HepG2 (cell line): ENCODE measurements around the gene SMIM36. TPM values are rescaled to one million over a fixed set of nuclear protein-coding genes. Genes with fewer than 3 reads are reported as not detected.

ENCODE experiments used
- ADNP ChIP-seq: sonication (generic); formaldehyde crosslinking; IDR thresholded peaks from 2 replicates; pipeline ENCODE4 v1.4.0; 2020; ENCODE audit warnings: missing genetic modification reagents
- ATF7 ChIP-seq, 2 experiments: fragments of 450-650 bp in 1 of 2; sonication (generic) in 1 of 2; formaldehyde crosslinking in 1 of 2; IDR thresholded peaks; 2 replicates each; pipeline versions ENCODE4 v1.4.0 to v1.6.1; 2016 to 2020; ENCODE audit warnings: antibody characterized with exemption in 1 of 2, mild to moderate bottlenecking in 1 of 2, missing genetic modification reagents in 1 of 2
- CHCHD3 ChIP-seq: sonication (generic); formaldehyde crosslinking; IDR thresholded peaks from 2 replicates; pipeline ENCODE4 v1.8.0; 2022; ENCODE audit warnings: mild to moderate bottlenecking, missing genetic modification reagents, moderate library complexity
- GLI4 ChIP-seq: sonication (generic); formaldehyde crosslinking; IDR thresholded peaks from 2 replicates; pipeline ENCODE4 v1.5.1; 2020; ENCODE audit warnings: missing genetic modification reagents, mild to moderate bottlenecking, moderate library complexity, borderline replicate concordance
- HOXA3 ChIP-seq: sonication (generic); formaldehyde crosslinking; IDR thresholded peaks from 2 replicates; pipeline ENCODE4 v1.5.0; 2020; ENCODE audit warnings: missing genetic modification reagents
- RNF2 ChIP-seq: fragments of 450-650 bp; conservative IDR thresholded peaks from 2 replicates; pipeline ENCODE4 v1.6.1; 2016; ENCODE audit warnings: low read depth
- SPEN ChIP-seq: sonication (generic); formaldehyde crosslinking; IDR thresholded peaks from 2 replicates; pipeline ENCODE4 v1.5.1; 2020; ENCODE audit warnings: low read depth, mild to moderate bottlenecking, missing genetic modification reagents
- SRSF1 ChIP-seq: fragments of 200-400 bp; formaldehyde crosslinking; optimal IDR thresholded peaks from 2 replicates; pipeline ENCODE3; 2017; ENCODE audit warnings: mild to moderate bottlenecking, low read depth, low read length, moderate library complexity
- SSRP1 ChIP-seq: IDR thresholded peaks from 2 replicates; pipeline ENCODE4 v1.6.1; 2016; ENCODE audit warnings: control low read depth
- TOE1 ChIP-seq: sonication (generic); formaldehyde crosslinking; IDR thresholded peaks from 2 replicates; pipeline ENCODE4 v1.4.0; 2020; ENCODE audit warnings: mild to moderate bottlenecking, missing genetic modification reagents
- TP53 ChIP-seq: sonication (generic); formaldehyde crosslinking; conservative IDR thresholded peaks from 2 replicates; pipeline ENCODE4 v1.4.0; 2020; ENCODE audit warnings: missing genetic modification reagents
- XBP1 ChIP-seq: sonication (generic); formaldehyde crosslinking; IDR thresholded peaks from 2 replicates; pipeline ENCODE4 v1.5.0; 2020; ENCODE audit warnings: missing genetic modification reagents
- YY1 ChIP-seq: IDR thresholded peaks from 2 replicates; pipeline ENCODE4 v1.6.1; 2011; ENCODE audit warnings: low read length, low read depth, moderate library complexity, mild to moderate bottlenecking; ENCODE audit not compliant: insufficient read depth, insufficient replicate concordance
- ZBTB20 ChIP-seq: sonication (generic); formaldehyde crosslinking; IDR thresholded peaks from 2 replicates; pipeline ENCODE4 v1.8.1; 2023; ENCODE audit warnings: missing genetic modification reagents, low read depth, mild to moderate bottlenecking, borderline replicate concordance
- ZBTB38 ChIP-seq: sonication (generic); formaldehyde crosslinking; IDR thresholded peaks from 2 replicates; pipeline ENCODE4 v1.5.1; 2020; ENCODE audit warnings: mild to moderate bottlenecking, missing genetic modification reagents
- ZBTB7B ChIP-seq: sonication (generic); formaldehyde crosslinking; IDR thresholded peaks from 2 replicates; pipeline ENCODE4 v1.4.0; 2020; ENCODE audit warnings: missing genetic modification reagents
- ZFP36 ChIP-seq: fragments of 150-350 bp; IDR thresholded peaks from 2 replicates; pipeline ENCODE4 v1.6.1; 2018; ENCODE audit warnings: borderline replicate concordance, low read length, low read depth; ENCODE audit not compliant: partially characterized antibody
- ZNF430 ChIP-seq: sonication (generic); formaldehyde crosslinking; IDR thresholded peaks from 2 replicates; pipeline ENCODE4 v1.9.0; 2021; ENCODE audit warnings: mild to moderate bottlenecking, missing genetic modification reagents
- ZNF772 ChIP-seq: sonication (generic); formaldehyde crosslinking; IDR thresholded peaks from 2 replicates; pipeline ENCODE4 v1.5.0; 2020; ENCODE audit warnings: mild to moderate bottlenecking, missing genetic modification reagents
- polyA plus RNA-seq, 8 experiments: library from polyadenylated mRNA; depleted of rRNA in 3 of 8; stranded (reverse) in 7 of 8; unstranded in 1 of 8; fragments of >200 nt; fragmentation: Illumina TruSeq in 4 of 8; extraction: Trizol in 4 of 8; gene quantifications; 2 replicates each; pipeline versions ENCODE4 v1.2.1 to v1.2.3, GENCODE V29; 2011 to 2016; ENCODE audit warnings: low read depth in 4 of 8, missing spikeins in 1 of 8, mixed read lengths in 1 of 8; ENCODE audit not compliant: insufficient read depth in 1 of 8
- total RNA-seq, 5 experiments: library from RNA; depleted of rRNA; stranded (reverse); fragments of >200 nt; fragmentation: Illumina TruSeq; extraction: Trizol; gene quantifications; 2 replicates each; pipeline ENCODE4 v1.2.3, GENCODE V29; 2016; ENCODE audit warnings: low read depth in 1 of 5
- TF ChIP-seq, protein P1 (sequence below): sonication (generic); formaldehyde crosslinking; IDR thresholded peaks from 2 replicates; pipeline ENCODE4 v1.5.1; 2020; ENCODE audit warnings: missing genetic modification reagents, mild to moderate bottlenecking, borderline replicate concordance
- TF ChIP-seq, protein P2 (sequence below): sonication (generic); formaldehyde crosslinking; IDR thresholded peaks from 2 replicates; pipeline ENCODE4 v1.4.0; 2020; ENCODE audit warnings: low read depth, missing genetic modification reagents

The SMIM36 gene
- total and polyA plus RNA-seq, 2 of the 13 experiments (the other 11 are each of a cell fraction or from before 2014, with no cell fraction given) = not detected

DNA sequence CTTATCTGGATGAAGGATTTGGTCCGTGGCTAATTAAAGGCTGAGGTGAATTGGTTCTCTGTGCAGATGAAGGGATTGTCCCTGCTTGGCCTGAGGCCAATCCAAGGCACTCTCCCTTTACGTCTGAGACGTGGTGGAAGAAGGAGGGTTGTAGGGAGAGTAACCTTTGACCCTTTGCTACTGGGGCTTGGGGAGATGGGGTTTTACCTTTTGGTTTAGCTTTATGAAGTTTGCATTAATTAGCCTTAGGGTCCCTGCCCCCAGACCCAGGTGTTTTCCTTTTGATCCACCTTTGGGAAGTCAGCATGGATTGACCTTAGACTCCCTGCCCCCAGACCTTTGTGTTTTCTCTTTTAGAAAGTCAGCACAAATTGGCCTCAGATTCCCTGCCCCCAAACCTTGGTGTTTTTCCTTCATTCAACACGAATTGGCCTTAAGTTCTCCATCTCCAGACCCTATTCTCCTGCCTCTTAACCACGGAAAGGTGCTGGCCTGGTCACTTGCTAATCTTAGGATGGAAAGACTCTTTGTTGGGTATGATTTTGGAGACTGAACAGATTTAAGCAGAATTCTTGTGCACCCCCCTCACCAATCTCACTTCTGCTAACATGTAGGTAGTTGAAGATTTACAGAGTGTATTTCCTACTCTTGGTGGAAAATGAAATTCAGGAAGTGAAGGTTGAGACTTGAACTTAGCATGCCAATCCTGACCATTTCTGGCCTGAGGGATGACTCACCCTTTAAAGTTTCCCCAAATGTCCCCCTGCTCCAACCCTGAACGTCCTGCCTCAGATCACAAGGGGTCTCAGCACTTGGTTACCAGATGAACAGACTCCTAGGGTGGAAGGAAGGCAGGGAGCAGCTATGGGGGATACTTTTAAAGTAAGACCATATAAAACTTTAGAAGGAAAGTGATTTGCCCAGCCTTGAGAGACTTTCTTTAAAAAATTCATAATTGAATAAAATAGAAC lies 66.5 kb downstream of the SMIM36 start (continued):
- TF ChIP-seq, protein P1, sequence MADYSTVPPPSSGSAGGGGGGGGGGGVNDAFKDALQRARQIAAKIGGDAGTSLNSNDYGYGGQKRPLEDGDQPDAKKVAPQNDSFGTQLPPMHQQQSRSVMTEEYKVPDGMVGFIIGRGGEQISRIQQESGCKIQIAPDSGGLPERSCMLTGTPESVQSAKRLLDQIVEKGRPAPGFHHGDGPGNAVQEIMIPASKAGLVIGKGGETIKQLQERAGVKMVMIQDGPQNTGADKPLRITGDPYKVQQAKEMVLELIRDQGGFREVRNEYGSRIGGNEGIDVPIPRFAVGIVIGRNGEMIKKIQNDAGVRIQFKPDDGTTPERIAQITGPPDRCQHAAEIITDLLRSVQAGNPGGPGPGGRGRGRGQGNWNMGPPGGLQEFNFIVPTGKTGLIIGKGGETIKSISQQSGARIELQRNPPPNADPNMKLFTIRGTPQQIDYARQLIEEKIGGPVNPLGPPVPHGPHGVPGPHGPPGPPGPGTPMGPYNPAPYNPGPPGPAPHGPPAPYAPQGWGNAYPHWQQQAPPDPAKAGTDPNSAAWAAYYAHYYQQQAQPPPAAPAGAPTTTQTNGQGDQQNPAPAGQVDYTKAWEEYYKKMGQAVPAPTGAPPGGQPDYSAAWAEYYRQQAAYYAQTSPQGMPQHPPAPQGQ (CRISPR knock-in tag) = no peak
- TF ChIP-seq, protein P2, sequence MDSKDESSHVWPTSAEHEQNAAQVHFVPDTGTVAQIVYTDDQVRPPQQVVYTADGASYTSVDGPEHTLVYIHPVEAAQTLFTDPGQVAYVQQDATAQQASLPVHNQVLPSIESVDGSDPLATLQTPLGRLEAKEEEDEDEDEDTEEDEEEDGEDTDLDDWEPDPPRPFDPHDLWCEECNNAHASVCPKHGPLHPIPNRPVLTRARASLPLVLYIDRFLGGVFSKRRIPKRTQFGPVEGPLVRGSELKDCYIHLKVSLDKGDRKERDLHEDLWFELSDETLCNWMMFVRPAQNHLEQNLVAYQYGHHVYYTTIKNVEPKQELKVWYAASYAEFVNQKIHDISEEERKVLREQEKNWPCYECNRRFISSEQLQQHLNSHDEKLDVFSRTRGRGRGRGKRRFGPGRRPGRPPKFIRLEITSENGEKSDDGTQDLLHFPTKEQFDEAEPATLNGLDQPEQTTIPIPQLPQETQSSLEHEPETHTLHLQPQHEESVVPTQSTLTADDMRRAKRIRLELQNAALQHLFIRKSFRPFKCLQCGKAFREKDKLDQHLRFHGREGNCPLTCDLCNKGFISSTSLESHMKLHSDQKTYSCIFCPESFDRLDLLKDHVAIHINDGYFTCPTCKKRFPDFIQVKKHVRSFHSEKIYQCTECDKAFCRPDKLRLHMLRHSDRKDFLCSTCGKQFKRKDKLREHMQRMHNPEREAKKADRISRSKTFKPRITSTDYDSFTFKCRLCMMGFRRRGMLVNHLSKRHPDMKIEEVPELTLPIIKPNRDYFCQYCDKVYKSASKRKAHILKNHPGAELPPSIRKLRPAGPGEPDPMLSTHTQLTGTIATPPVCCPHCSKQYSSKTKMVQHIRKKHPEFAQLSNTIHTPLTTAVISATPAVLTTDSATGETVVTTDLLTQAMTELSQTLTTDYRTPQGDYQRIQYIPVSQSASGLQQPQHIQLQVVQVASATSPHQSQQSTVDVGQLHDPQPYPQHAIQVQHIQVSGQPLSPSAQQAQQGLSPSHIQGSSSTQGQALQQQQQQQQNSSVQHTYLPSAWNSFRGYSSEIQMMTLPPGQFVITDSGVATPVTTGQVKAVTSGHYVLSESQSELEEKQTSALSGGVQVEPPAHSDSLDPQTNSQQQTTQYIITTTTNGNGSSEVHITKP = no peak
- no peak for TF ChIP-seq ATF7 (IDR thresholded peaks at IDR 0.05)
- TF ChIP-seq ATF7 (CRISPR knock-in tag; IDR thresholded peaks at IDR 0.05) = no peak
- no peak for TF ChIP-seq ZBTB38 (CRISPR knock-in tag)
- no peak for TF ChIP-seq SRSF1
- TF ChIP-seq ADNP (CRISPR knock-in tag) = no peak
- TF ChIP-seq SSRP1 (CRISPR knock-in tag) = no peak
- no peak for TF ChIP-seq RNF2
- no peak for TF ChIP-seq TOE1 (CRISPR knock-in tag)
- peak; percentile 50; the same call in 1 of the 2 replicates for TF ChIP-seq ZBTB20
- no peak for TF ChIP-seq ZFP36
- no peak for TF ChIP-seq YY1
- TF ChIP-seq ZNF772 (CRISPR knock-in tag) = peak; percentile 17; the same call in 1 of the 2 replicates
- peak; percentile 47; the same call in 1 of the 2 replicates for TF ChIP-seq HOXA3 (CRISPR knock-in tag)
- TF ChIP-seq ZBTB7B (CRISPR knock-in tag) = peak; percentile 87
- peak; percentile 86 for TF ChIP-seq ZNF430 (CRISPR knock-in tag)
- TF ChIP-seq GLI4 = no peak
- no peak for TF ChIP-seq TP53
- TF ChIP-seq CHCHD3 = no peak
- TF ChIP-seq SPEN (CRISPR knock-in tag) = no peak; the same call in 1 of the 2 replicates
- TF ChIP-seq XBP1 (CRISPR knock-in tag) = 0 out of 2 replicates have a peak, but pooled peaks have one; percentile 82
